CD4-positive, alpha-beta T cell treated with Interleukin-6 for 4 hours (primary cell): ENCODE data around the gene COL4A2.
"Not testable (repeated sequence)": the region's sequence is repeated elsewhere in the genome, so short reads cannot be mapped to it uniquely, and the experiment has no call there.

Experiments
- DNase-seq: peaks from one replicate; pipeline ENCODE4 v3.0.0-alpha.2; 2020; ENCODE audit warnings: mixed read lengths

COL4A2 gene

GRCh38 chr13:110483386-110483968, 176.4 kb downstream of the COL4A2 start:
- DNase-seq = no peak

GRCh38 chr13:110484290-110485048, 177.4 kb downstream of the COL4A2 start:
- DNase-seq = no peak

GRCh38 chr13:110485604-110486003, 178.5 kb downstream of the COL4A2 start:
- DNase-seq = no peak

GRCh38 chr13:110486061-110486715, 179.1 kb downstream of the COL4A2 start:
- DNase-seq = no peak

- not testable (repeated sequence) for DNase-seq
These were observed 179.8 kb downstream of the COL4A2 start for GRCh38 chr13:110486880-110487279.

- no peak for DNase-seq
These were observed 183.1 kb downstream of the COL4A2 start for GRCh38 chr13:110490009-110490770.

GRCh38 chr13:110491869-110492678, 185.0 kb downstream of the COL4A2 start:
- DNase-seq = no peak

- no peak for DNase-seq
These were observed 185.9 kb downstream of the COL4A2 start for GRCh38 chr13:110492679-110493593.

- DNase-seq = no peak
These were observed 186.5 kb downstream of the COL4A2 start for GRCh38 chr13:110493613-110494012.

GRCh38 chr13:110495376-110495775, 188.3 kb downstream of the COL4A2 start:
- no peak for DNase-seq

GRCh38 chr13:110495881-110496280, 188.8 kb downstream of the COL4A2 start:
- DNase-seq = no peak

GRCh38 chr13:110496281-110496680, 189.2 kb downstream of the COL4A2 start:
- no peak for DNase-seq

GRCh38 chr13:110497003-110497402, 189.9 kb downstream of the COL4A2 start:
- no peak for DNase-seq

- DNase-seq = not testable (repeated sequence)
These were observed 190.8 kb downstream of the COL4A2 start for GRCh38 chr13:110497896-110498295.

GRCh38 chr13:110498327-110498726, 191.2 kb downstream of the COL4A2 start:
- no peak for DNase-seq

GRCh38 chr13:110498765-110499164, 191.7 kb downstream of the COL4A2 start:
- DNase-seq = no peak

- no peak for DNase-seq
These were observed 192.7 kb downstream of the COL4A2 start for GRCh38 chr13:110499621-110500281.

GRCh38 chr13:110500341-110500740, 193.3 kb downstream of the COL4A2 start:
- DNase-seq = no peak

GRCh38 chr13:110501188-110501587, 194.1 kb downstream of the COL4A2 start:
- no peak for DNase-seq

- DNase-seq = no peak
These were observed 196.2 kb downstream of the COL4A2 start for GRCh38 chr13:110503037-110503901.
